ENCODE data around the gene RYR2.

RYR2 gene

GRCh38 chr1:237791592-237791991 is 749.6 kb downstream of the RYR2 start:
- H3K9me3 ChIP-seq (ENCODE audit: insufficient read depth, low read depth, low read length): no peaks in the 10 kb centered on the region
- no peak overlapping the region for H3K14ac ChIP-seq (ENCODE audit: low read length)
- no peak overlapping the region for H2BK5ac ChIP-seq (ENCODE audit: low read depth, low read length, poor library complexity)
- no peak overlapping the region for H3K4ac ChIP-seq (ENCODE audit: low read depth, low read length)
- no peak overlapping the region for H3K18ac ChIP-seq (ENCODE audit: low read length)
- no CpG with 5 or more reads among the region's 2 CpGs for WGBS (ENCODE audit: extremely low coverage, insufficient coverage, insufficient read length)
- H2AFZ ChIP-seq (ENCODE audit: insufficient read depth, low read length, poor library complexity): no peak overlapping the region
- DNase-seq: no peak
- H3K36me3 ChIP-seq (ENCODE audit: control insufficient read depth in 1 of 2, insufficient read depth in 2 of 2, low read length in 2 of 2): peaks cover 0 to 1% of the 10 kb centered on the region in 2 experiments
- no peaks in the 10 kb centered on the region for H3K4me1 ChIP-seq (ENCODE audit: control insufficient read depth in 1 of 2, insufficient read depth in 2 of 2, low read length in 2 of 2)
- H3K4me2 ChIP-seq (ENCODE audit: low read length): no peak overlapping the region
- H2BK12ac ChIP-seq (ENCODE audit: low read length): no peak overlapping the region
- no peak overlapping the region for H4K91ac ChIP-seq (ENCODE audit: low read depth, low read length)
- H3K9ac ChIP-seq (ENCODE audit: low read length): no peak overlapping the region
- no peak overlapping the region for H4K8ac ChIP-seq (ENCODE audit: low read depth, low read length)
- no peaks in the 10 kb centered on the region for H3K79me1 ChIP-seq (ENCODE audit: low read length)
- H3K27ac ChIP-seq (ENCODE audit: low read depth, low read length): no peak overlapping the region
- H3K27me3 ChIP-seq (ENCODE audit: insufficient read depth, low read length): no peaks in the 10 kb centered on the region
- no peaks in the 10 kb centered on the region for H3K79me2 ChIP-seq (ENCODE audit: control insufficient read depth, insufficient read depth, low read length, poor library complexity)
- H3K23ac ChIP-seq (ENCODE audit: low read length): no peak overlapping the region
- H3K4me3 ChIP-seq (ENCODE audit: low read depth, low read length): no peak overlapping the region
- H4K12ac ChIP-seq (ENCODE audit: low read depth, low read length): no peak overlapping the region
- no peak overlapping the region for H2AK5ac ChIP-seq (ENCODE audit: low read length)
- no peak overlapping the region for H2BK120ac ChIP-seq (ENCODE audit: insufficient read depth, low read length, poor library complexity)

GRCh38 chr1:237792149-237792548 is 750.2 kb downstream of the RYR2 start:
- no peak for DNase-seq
- no peak overlapping the region for H3K23ac ChIP-seq (ENCODE audit: low read length)
- no peaks in the 10 kb centered on the region for H3K27me3 ChIP-seq (ENCODE audit: insufficient read depth, low read length)
- no peaks in the 10 kb centered on the region for H3K4me1 ChIP-seq (ENCODE audit: control insufficient read depth in 1 of 2, insufficient read depth in 2 of 2, low read length in 2 of 2)
- no peak overlapping the region for H2BK5ac ChIP-seq (ENCODE audit: low read depth, low read length, poor library complexity)
- H3K9me3 ChIP-seq (ENCODE audit: insufficient read depth, low read depth, low read length): no peaks in the 10 kb centered on the region
- H2AK5ac ChIP-seq (ENCODE audit: low read length): no peak overlapping the region
- no peak overlapping the region for H3K4ac ChIP-seq (ENCODE audit: low read depth, low read length)
- H2AFZ ChIP-seq (ENCODE audit: insufficient read depth, low read length, poor library complexity): no peak overlapping the region
- H3K79me2 ChIP-seq (ENCODE audit: control insufficient read depth, insufficient read depth, low read length, poor library complexity): no peaks in the 10 kb centered on the region
- H4K8ac ChIP-seq (ENCODE audit: low read depth, low read length): no peak overlapping the region
- no CpG with 5 or more reads among the region's 7 CpGs for WGBS (ENCODE audit: extremely low coverage, insufficient coverage, insufficient read length)
- no peak overlapping the region for H3K27ac ChIP-seq (ENCODE audit: low read depth, low read length)
- H3K79me1 ChIP-seq (ENCODE audit: low read length): no peaks in the 10 kb centered on the region
- H4K91ac ChIP-seq (ENCODE audit: low read depth, low read length): no peak overlapping the region
- no peak overlapping the region for H3K9ac ChIP-seq (ENCODE audit: low read length)
- no peak overlapping the region for H3K18ac ChIP-seq (ENCODE audit: low read length)
- H2BK12ac ChIP-seq (ENCODE audit: low read length): no peak overlapping the region
- H2BK120ac ChIP-seq (ENCODE audit: insufficient read depth, low read length, poor library complexity): no peak overlapping the region
- H3K36me3 ChIP-seq (ENCODE audit: control insufficient read depth in 1 of 2, insufficient read depth in 2 of 2, low read length in 2 of 2): peaks cover 0 to 1% of the 10 kb centered on the region in 2 experiments
- H3K4me3 ChIP-seq (ENCODE audit: low read depth, low read length): no peak overlapping the region
- H3K4me2 ChIP-seq (ENCODE audit: low read length): no peak overlapping the region
- H3K14ac ChIP-seq (ENCODE audit: low read length): no peak overlapping the region
- no peak overlapping the region for H4K12ac ChIP-seq (ENCODE audit: low read depth, low read length)

- no peak for DNase-seq
- H3K36me3 ChIP-seq (ENCODE audit: control insufficient read depth in 1 of 2, insufficient read depth in 2 of 2, low read length in 2 of 2): peaks cover 0 to 1% of the 10 kb centered on the region in 2 experiments
- H3K27me3 ChIP-seq (ENCODE audit: insufficient read depth, low read length): no peaks in the 10 kb centered on the region
- H3K4me3 ChIP-seq (ENCODE audit: low read depth, low read length): no peak overlapping the region
- H4K91ac ChIP-seq (ENCODE audit: low read depth, low read length): no peak overlapping the region
- H3K4me2 ChIP-seq (ENCODE audit: low read length): no peak overlapping the region
- H4K12ac ChIP-seq (ENCODE audit: low read depth, low read length): no peak overlapping the region
- H4K8ac ChIP-seq (ENCODE audit: low read depth, low read length): no peak overlapping the region
- no peak overlapping the region for H2BK12ac ChIP-seq (ENCODE audit: low read length)
- H3K9ac ChIP-seq (ENCODE audit: low read length): no peak overlapping the region
- no peak overlapping the region for H2AFZ ChIP-seq (ENCODE audit: insufficient read depth, low read length, poor library complexity)
- H3K4ac ChIP-seq (ENCODE audit: low read depth, low read length): no peak overlapping the region
- H3K79me2 ChIP-seq (ENCODE audit: control insufficient read depth, insufficient read depth, low read length, poor library complexity): no peaks in the 10 kb centered on the region
- no peak overlapping the region for H3K18ac ChIP-seq (ENCODE audit: low read length)
- H3K79me1 ChIP-seq (ENCODE audit: low read length): no peaks in the 10 kb centered on the region
- H3K9me3 ChIP-seq (ENCODE audit: insufficient read depth, low read depth, low read length): no peaks in the 10 kb centered on the region
- no peak overlapping the region for H3K27ac ChIP-seq (ENCODE audit: low read depth, low read length)
- no peaks in the 10 kb centered on the region for H3K4me1 ChIP-seq (ENCODE audit: control insufficient read depth in 1 of 2, insufficient read depth in 2 of 2, low read length in 2 of 2)
- H2AK5ac ChIP-seq (ENCODE audit: low read length): no peak overlapping the region
- no peak overlapping the region for H3K14ac ChIP-seq (ENCODE audit: low read length)
- no CpG with 5 or more reads among the region's 1 CpG for WGBS (ENCODE audit: extremely low coverage, insufficient coverage, insufficient read length)
- no peak overlapping the region for H3K23ac ChIP-seq (ENCODE audit: low read length)
- no peak overlapping the region for H2BK120ac ChIP-seq (ENCODE audit: insufficient read depth, low read length, poor library complexity)
- no peak overlapping the region for H2BK5ac ChIP-seq (ENCODE audit: low read depth, low read length, poor library complexity)
Observed at GRCh38 chr1:237792726-237793125, 750.7 kb downstream of the RYR2 start.

GRCh38 chr1:237794071-237794470 is 752.1 kb downstream of the RYR2 start:
- Histone ChIP-seq H2BK120ac (ENCODE audit: insufficient read depth, low read length, poor library complexity) (no peak overlapping the region), H4K91ac (ENCODE audit: low read depth, low read length) (no peak overlapping the region), H3K4me2 (ENCODE audit: low read length) (no peak overlapping the region), H3K9ac (ENCODE audit: low read length) (no peak overlapping the region), H3K27me3 (ENCODE audit: insufficient read depth, low read length) (no peaks in the 10 kb centered on the region), H3K23ac (ENCODE audit: low read length) (no peak overlapping the region), H3K18ac (ENCODE audit: low read length) (no peak overlapping the region), H2AFZ (ENCODE audit: insufficient read depth, low read length, poor library complexity) (no peak overlapping the region), H3K27ac (ENCODE audit: low read depth, low read length) (no peak overlapping the region), H4K12ac (ENCODE audit: low read depth, low read length) (no peak overlapping the region), H3K14ac (ENCODE audit: low read length) (no peak overlapping the region), H3K4ac (ENCODE audit: low read depth, low read length) (no peak overlapping the region), H3K79me2 (ENCODE audit: control insufficient read depth, insufficient read depth, low read length, poor library complexity) (no peaks in the 10 kb centered on the region), H2BK5ac (ENCODE audit: low read depth, low read length, poor library complexity) (no peak overlapping the region), H3K9me3 (ENCODE audit: insufficient read depth, low read depth, low read length) (no peaks in the 10 kb centered on the region), H4K8ac (ENCODE audit: low read depth, low read length) (no peak overlapping the region), H2AK5ac (ENCODE audit: low read length) (no peak overlapping the region), H3K79me1 (ENCODE audit: low read length) (no peaks in the 10 kb centered on the region), H3K4me3 (ENCODE audit: low read depth, low read length) (no peak overlapping the region), H2BK12ac (ENCODE audit: low read length) (no peak overlapping the region), H3K4me1 (ENCODE audit: control insufficient read depth in 1 of 2, insufficient read depth in 2 of 2, low read length in 2 of 2) (no peaks in the 10 kb centered on the region), H3K36me3 (ENCODE audit: control insufficient read depth in 1 of 2, insufficient read depth in 2 of 2, low read length in 2 of 2) (peaks cover 0 to 1% of the 10 kb centered on the region in 2 experiments)
- WGBS (ENCODE audit: extremely low coverage, insufficient coverage, insufficient read length): no CpG with 5 or more reads among the region's 3 CpGs
- DNase-seq: peak in 1 of 2 donors; percentile 26
